HepG2 (cell line): ENCODE measurements around the gene ATG4B. TPM values are rescaled to one million over a fixed set of nuclear protein-coding genes. Genes with fewer than 3 reads are reported as not detected.

Source experiments
- ATF1 ChIP-seq: IDR thresholded peaks from 2 replicates; pipeline ENCODE4 v1.6.1; 2016; ENCODE audit warnings: mild to moderate bottlenecking, control low read depth
- DPF2 ChIP-seq: sonication (generic); formaldehyde crosslinking; IDR thresholded peaks from 2 replicates; pipeline ENCODE4 v1.4.0; 2020; ENCODE audit warnings: mild to moderate bottlenecking, low read depth, missing genetic modification reagents, borderline replicate concordance
- ESRRA ChIP-seq: sonication (generic); formaldehyde crosslinking; IDR thresholded peaks from 2 replicates; pipeline ENCODE4 v1.5.1; 2020; ENCODE audit warnings: mild to moderate bottlenecking, low read depth, missing genetic modification reagents
- FIP1L1 ChIP-seq: fragments of 200-400 bp; formaldehyde crosslinking; IDR thresholded peaks from 2 replicates; pipeline ENCODE4 v1.6.1; 2018; ENCODE audit warnings: low read depth, mild to moderate bottlenecking, low read length, moderate library complexity, borderline replicate concordance; ENCODE audit not compliant: insufficient read depth
- GABPB1 ChIP-seq: IDR thresholded peaks from 2 replicates; pipeline ENCODE4 v1.6.1; 2016; ENCODE audit warnings: mild to moderate bottlenecking, missing genetic modification reagents, moderate library complexity, missing compliant biosample characterization
- GLI4 ChIP-seq: sonication (generic); formaldehyde crosslinking; IDR thresholded peaks from 2 replicates; pipeline ENCODE4 v1.5.1; 2020; ENCODE audit warnings: missing genetic modification reagents, mild to moderate bottlenecking, moderate library complexity, borderline replicate concordance
- HMG20A ChIP-seq: IDR thresholded peaks from 2 replicates; pipeline ENCODE4 v1.6.1; 2016; ENCODE audit warnings: borderline replicate concordance
- KAT2B ChIP-seq: fragments of 150-350 bp; IDR thresholded peaks from 2 replicates; pipeline ENCODE4 v1.6.1; 2014; ENCODE audit warnings: low read depth, low read length, borderline replicate concordance
- KAT7 ChIP-seq: IDR thresholded peaks from 2 replicates; pipeline ENCODE4 v1.6.1; 2018; ENCODE audit warnings: borderline replicate concordance, missing compliant biosample characterization
- LCORL ChIP-seq, 2 experiments: fragments of 450-650 bp in 1 of 2; sonication (generic) in 1 of 2; formaldehyde crosslinking in 1 of 2; IDR thresholded peaks; 2 replicates each; pipeline versions ENCODE4 v1.5.0 to v1.6.1; 2017 to 2020; ENCODE audit warnings: antibody characterized with exemption in 1 of 2, missing genetic modification reagents in 1 of 2
- MTA1 ChIP-seq: sonication (generic); formaldehyde crosslinking; IDR thresholded peaks from 2 replicates; pipeline ENCODE4 v1.4.0; 2020; ENCODE audit warnings: missing genetic modification reagents, mild to moderate bottlenecking, borderline replicate concordance
- NPAS2 ChIP-seq: sonication (generic); formaldehyde crosslinking; IDR thresholded peaks from 2 replicates; pipeline ENCODE4 v1.8.0; 2022; ENCODE audit warnings: mild to moderate bottlenecking, missing genetic modification reagents, borderline replicate concordance
- RARG ChIP-seq: sonication (generic); formaldehyde crosslinking; IDR thresholded peaks from 2 replicates; pipeline ENCODE4 v1.4.0; 2020; ENCODE audit warnings: low read depth, mild to moderate bottlenecking, missing genetic modification reagents
- SALL2 ChIP-seq: sonication (generic); formaldehyde crosslinking; IDR thresholded peaks from 2 replicates; pipeline ENCODE4 v1.8.1; 2023; ENCODE audit warnings: mild to moderate bottlenecking, missing genetic modification reagents, inconsistent platforms
- SRSF1 ChIP-seq: fragments of 200-400 bp; formaldehyde crosslinking; optimal IDR thresholded peaks from 2 replicates; pipeline ENCODE3; 2017; ENCODE audit warnings: mild to moderate bottlenecking, low read depth, low read length, moderate library complexity
- ZKSCAN1 ChIP-seq: fragments of 150-350 bp; IDR thresholded peaks from 2 replicates; pipeline ENCODE4 v1.6.1; 2014; ENCODE audit warnings: low read length
- ZMYM3 ChIP-seq: sonication (generic); formaldehyde crosslinking; IDR thresholded peaks from 2 replicates; pipeline ENCODE4 v1.5.1; 2020; ENCODE audit warnings: mild to moderate bottlenecking, missing genetic modification reagents
- ZNF451 ChIP-seq: sonication (generic); formaldehyde crosslinking; IDR thresholded peaks from 2 replicates; pipeline ENCODE4 v1.5.0; 2020; ENCODE audit warnings: mild to moderate bottlenecking, missing genetic modification reagents
- ZNF607 ChIP-seq: sonication (generic); formaldehyde crosslinking; IDR thresholded peaks from 2 replicates; pipeline ENCODE4 v1.5.1; 2020; ENCODE audit warnings: missing genetic modification reagents, mild to moderate bottlenecking, borderline replicate concordance
- ZSCAN22 ChIP-seq: sonication (generic); formaldehyde crosslinking; IDR thresholded peaks from 2 replicates; pipeline ENCODE4 v1.4.0; 2020; ENCODE audit warnings: mild to moderate bottlenecking, missing genetic modification reagents
- polyA plus RNA-seq, 8 experiments: library from polyadenylated mRNA; depleted of rRNA in 3 of 8; stranded (reverse) in 7 of 8; unstranded in 1 of 8; fragments of >200 nt; fragmentation: Illumina TruSeq in 4 of 8; extraction: Trizol in 4 of 8; gene quantifications; 2 replicates each; pipeline versions ENCODE4 v1.2.1 to v1.2.3, GENCODE V29; 2011 to 2016; ENCODE audit warnings: low read depth in 4 of 8, missing spikeins in 1 of 8, mixed read lengths in 1 of 8; ENCODE audit not compliant: insufficient read depth in 1 of 8
- total RNA-seq, 5 experiments: library from RNA; depleted of rRNA; stranded (reverse); fragments of >200 nt; fragmentation: Illumina TruSeq; extraction: Trizol; gene quantifications; 2 replicates each; pipeline ENCODE4 v1.2.3, GENCODE V29; 2016; ENCODE audit warnings: low read depth in 1 of 5
- TF ChIP-seq, protein P1 (sequence below): sonication (generic); formaldehyde crosslinking; IDR thresholded peaks from 2 replicates; pipeline ENCODE4 v1.4.0; 2020; ENCODE audit warnings: mild to moderate bottlenecking, missing genetic modification reagents
- TF ChIP-seq, protein P2 (sequence below): sonication (generic); formaldehyde crosslinking; IDR thresholded peaks from 2 replicates; pipeline ENCODE4 v1.5.0; 2020; ENCODE audit warnings: mild to moderate bottlenecking, missing genetic modification reagents, borderline replicate concordance
- TF ChIP-seq, protein P3 (sequence below): sonication (generic); formaldehyde crosslinking; IDR thresholded peaks from 2 replicates; pipeline ENCODE4 v1.4.0; 2020; ENCODE audit warnings: mild to moderate bottlenecking, low read depth, missing genetic modification reagents
- TF ChIP-seq, protein P4 (sequence below): sonication (generic); formaldehyde crosslinking; IDR thresholded peaks from 2 replicates; pipeline ENCODE4 v1.8.1; 2023; ENCODE audit warnings: mild to moderate bottlenecking, moderate library complexity, missing genetic modification reagents

ATG4B gene
- total and polyA plus RNA-seq, 2 of the 13 experiments (the other 11 are each of a cell fraction or from before 2014, with no cell fraction given), result 95.5 to 239 TPM

DNA sequence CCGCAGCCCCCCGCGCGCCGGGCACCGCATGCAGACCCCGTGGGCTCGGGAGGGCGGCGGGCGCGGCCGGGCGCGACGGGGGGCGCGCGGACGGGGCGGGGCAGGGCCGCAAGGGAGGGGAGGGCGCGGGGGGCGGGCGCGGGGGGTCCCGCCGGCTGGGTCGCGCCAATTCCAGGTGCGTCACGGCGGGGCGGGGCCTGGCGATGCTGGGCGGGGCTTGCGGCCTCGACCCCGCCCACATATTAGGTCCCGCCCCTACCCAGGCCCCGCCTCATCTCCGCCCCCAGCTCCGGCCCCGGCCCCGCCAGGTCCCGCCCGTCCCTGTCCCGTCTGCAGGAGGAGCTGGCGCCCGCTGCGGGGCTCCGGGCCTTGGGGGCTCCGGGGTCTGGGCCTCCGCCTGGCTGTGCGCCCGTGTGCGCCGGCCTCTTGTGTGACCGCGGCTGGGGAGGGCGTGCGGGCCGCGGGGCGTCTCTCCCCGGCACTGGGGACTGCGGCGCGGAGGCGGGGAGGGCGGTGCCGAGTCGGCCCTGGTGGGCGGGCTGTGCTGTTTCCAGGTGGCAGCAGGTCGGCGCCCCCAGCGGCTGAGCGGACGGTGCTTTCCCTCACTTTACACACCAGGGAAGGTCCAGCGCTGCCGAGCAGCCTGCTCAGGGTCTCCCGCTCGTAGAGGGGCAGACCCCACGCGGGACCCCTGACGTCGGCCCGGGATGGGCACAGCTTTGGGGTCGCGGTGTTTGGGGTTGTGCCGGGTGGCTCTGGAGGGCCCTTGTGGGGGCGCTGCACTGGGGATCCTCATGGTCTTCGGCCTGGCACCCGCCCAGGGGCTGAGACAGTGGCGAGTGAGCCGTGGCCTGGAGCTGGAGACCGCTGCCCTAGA is 64.9 kb downstream of the ATG4B start (continued):
- TF ChIP-seq ZNF451, result 0 out of 2 replicates have a peak, but pooled peaks have one; percentile 46
- peak; percentile 63 for TF ChIP-seq SRSF1
- no peak for TF ChIP-seq ZNF607 (CRISPR knock-in tag)
- no peak for TF ChIP-seq DPF2 (CRISPR knock-in tag)
- no peak for TF ChIP-seq KAT2B
- peak; percentile 71; the same call in 1 of the 2 replicates for TF ChIP-seq GABPB1 (CRISPR knock-in tag)
- no peak for TF ChIP-seq ZKSCAN1
- TF ChIP-seq ATF1 (CRISPR knock-in tag), result no peak
- no peak for TF ChIP-seq NPAS2 (CRISPR knock-in tag)
- 0 out of 2 replicates have a peak, but pooled peaks have one; percentile 42 for TF ChIP-seq ZMYM3
- TF ChIP-seq, protein P1, sequence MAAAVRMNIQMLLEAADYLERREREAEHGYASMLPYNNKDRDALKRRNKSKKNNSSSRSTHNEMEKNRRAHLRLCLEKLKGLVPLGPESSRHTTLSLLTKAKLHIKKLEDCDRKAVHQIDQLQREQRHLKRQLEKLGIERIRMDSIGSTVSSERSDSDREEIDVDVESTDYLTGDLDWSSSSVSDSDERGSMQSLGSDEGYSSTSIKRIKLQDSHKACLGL (CRISPR knock-in tag), result peak; percentile 46; the same call in 1 of the 2 replicates
- TF ChIP-seq, protein P2, sequence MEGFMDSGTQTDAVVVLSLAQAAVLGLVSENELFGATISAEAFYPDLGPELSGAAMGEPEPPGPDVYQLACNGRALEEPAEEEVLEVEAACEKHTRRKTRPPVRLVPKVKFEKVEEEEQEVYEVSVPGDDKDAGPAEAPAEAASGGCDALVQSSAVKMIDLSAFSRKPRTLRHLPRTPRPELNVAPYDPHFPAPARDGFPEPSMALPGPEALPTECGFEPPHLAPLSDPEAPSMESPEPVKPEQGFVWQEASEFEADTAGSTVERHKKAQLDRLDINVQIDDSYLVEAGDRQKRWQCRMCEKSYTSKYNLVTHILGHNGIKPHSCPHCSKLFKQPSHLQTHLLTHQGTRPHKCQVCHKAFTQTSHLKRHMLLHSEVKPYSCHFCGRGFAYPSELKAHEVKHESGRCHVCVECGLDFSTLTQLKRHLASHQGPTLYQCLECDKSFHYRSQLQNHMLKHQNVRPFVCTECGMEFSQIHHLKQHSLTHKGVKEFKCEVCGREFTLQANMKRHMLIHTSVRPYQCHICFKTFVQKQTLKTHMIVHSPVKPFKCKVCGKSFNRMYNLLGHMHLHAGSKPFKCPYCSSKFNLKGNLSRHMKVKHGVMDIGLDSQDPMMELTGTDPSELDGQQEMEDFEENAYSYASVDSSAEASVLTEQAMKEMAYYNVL (CRISPR knock-in tag), result no peak
- TF ChIP-seq ZSCAN22 (CRISPR knock-in tag), result no peak
- no peak for TF ChIP-seq HMG20A
- no peak for TF ChIP-seq GLI4
- no peak for TF ChIP-seq FIP1L1
- peak; percentile 85 for TF ChIP-seq MTA1 (CRISPR knock-in tag)
- no peak for TF ChIP-seq ESRRA (CRISPR knock-in tag)
- TF ChIP-seq, protein P3, sequence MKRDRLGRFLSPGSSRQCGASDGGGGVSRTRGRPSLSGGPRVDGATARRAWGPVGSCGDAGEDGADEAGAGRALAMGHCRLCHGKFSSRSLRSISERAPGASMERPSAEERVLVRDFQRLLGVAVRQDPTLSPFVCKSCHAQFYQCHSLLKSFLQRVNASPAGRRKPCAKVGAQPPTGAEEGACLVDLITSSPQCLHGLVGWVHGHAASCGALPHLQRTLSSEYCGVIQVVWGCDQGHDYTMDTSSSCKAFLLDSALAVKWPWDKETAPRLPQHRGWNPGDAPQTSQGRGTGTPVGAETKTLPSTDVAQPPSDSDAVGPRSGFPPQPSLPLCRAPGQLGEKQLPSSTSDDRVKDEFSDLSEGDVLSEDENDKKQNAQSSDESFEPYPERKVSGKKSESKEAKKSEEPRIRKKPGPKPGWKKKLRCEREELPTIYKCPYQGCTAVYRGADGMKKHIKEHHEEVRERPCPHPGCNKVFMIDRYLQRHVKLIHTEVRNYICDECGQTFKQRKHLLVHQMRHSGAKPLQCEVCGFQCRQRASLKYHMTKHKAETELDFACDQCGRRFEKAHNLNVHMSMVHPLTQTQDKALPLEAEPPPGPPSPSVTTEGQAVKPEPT (CRISPR knock-in tag), result no peak; the same call in 1 of the 2 replicates
- peak; percentile 52; the same call in 1 of the 2 replicates for TF ChIP-seq KAT7
- TF ChIP-seq RARG (CRISPR knock-in tag), result no peak
- no peak; the same call in 1 of the 2 replicates for TF ChIP-seq SALL2
- TF ChIP-seq, protein P4, sequence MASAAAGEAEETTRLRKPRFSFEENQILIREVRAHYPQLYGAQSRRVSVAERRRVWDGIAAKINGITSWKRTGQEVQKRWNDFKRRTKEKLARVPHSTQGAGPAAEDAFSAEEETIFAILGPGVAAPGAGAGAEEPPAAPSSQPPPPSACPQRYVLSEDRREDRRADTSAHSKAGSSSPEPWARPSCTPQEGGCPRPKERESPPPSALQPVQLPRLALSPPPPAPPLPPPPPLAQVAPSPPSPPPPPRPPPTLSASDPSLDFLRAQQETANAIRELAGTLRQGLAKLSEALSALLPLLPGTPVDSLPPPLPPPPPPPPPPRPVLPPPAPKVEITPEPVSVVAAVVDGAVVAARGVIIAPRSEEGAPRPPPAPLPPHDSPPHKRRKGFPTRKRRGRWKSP (CRISPR knock-in tag), result no peak
- TF ChIP-seq LCORL (IDR thresholded peaks at IDR 0.05), result no peak
- peak; percentile 54; the same call in 1 of the 2 replicates for TF ChIP-seq LCORL (CRISPR knock-in tag; IDR thresholded peaks at IDR 0.05)
